ENCODE measurements around the gene UBAP2.
"Not testable (repeated sequence)": the region's sequence is repeated elsewhere in the genome, so short reads cannot be mapped to it uniquely, and the experiment has no call there.

Gene UBAP2

GRCh38 chr9:34049630-34050384 is 1.1 kb upstream of the UBAP2 start:
- no peak for DNase-seq (ENCODE audit: low read depth, low spot score)

GRCh38 chr9:34047864-34048726 is 592 bp downstream of the UBAP2 start:
- DNase-seq (ENCODE audit: low read depth, low spot score) = no peak

- no peak for DNase-seq (ENCODE audit: low read depth, low spot score)
These were observed 1.8 kb downstream of the UBAP2 start for GRCh38 chr9:34046784-34047379.

- DNase-seq (ENCODE audit: low read depth, low spot score) = no peak
These were observed 2.8 kb downstream of the UBAP2 start for GRCh38 chr9:34045903-34046302.

- not testable (repeated sequence) for DNase-seq (ENCODE audit: low read depth, low spot score)
These were observed 6.6 kb downstream of the UBAP2 start for GRCh38 chr9:34042074-34042473.

GRCh38 chr9:34038851-34039250 is 9.8 kb downstream of the UBAP2 start:
- DNase-seq (ENCODE audit: low read depth, low spot score) = not testable (repeated sequence)

GRCh38 chr9:34037626-34038025 is 11.1 kb downstream of the UBAP2 start:
- DNase-seq (ENCODE audit: low read depth, low spot score) = no peak

- DNase-seq (ENCODE audit: low read depth, low spot score) = no peak
These were observed 12.1 kb downstream of the UBAP2 start for GRCh38 chr9:34036625-34037024.

- DNase-seq (ENCODE audit: low read depth, low spot score) = no peak
These were observed 13.0 kb downstream of the UBAP2 start for GRCh38 chr9:34035656-34036055.

GRCh38 chr9:34034698-34035065 is 14.0 kb downstream of the UBAP2 start:
- no peak for DNase-seq (ENCODE audit: low read depth, low spot score)

- no peak for DNase-seq (ENCODE audit: low read depth, low spot score)
These were observed 16.1 kb downstream of the UBAP2 start for GRCh38 chr9:34032631-34033030.

GRCh38 chr9:34027845-34028574 is 20.7 kb downstream of the UBAP2 start:
- no peak for DNase-seq (ENCODE audit: low read depth, low spot score)

GRCh38 chr9:34025811-34026210 is 22.9 kb downstream of the UBAP2 start:
- DNase-seq (ENCODE audit: low read depth, low spot score) = no peak

- DNase-seq (ENCODE audit: low read depth, low spot score) = no peak
These were observed 23.6 kb downstream of the UBAP2 start for GRCh38 chr9:34025062-34025461.

GRCh38 chr9:34024476-34024875 is 24.2 kb downstream of the UBAP2 start:
- not testable (repeated sequence) for DNase-seq (ENCODE audit: low read depth, low spot score)

GRCh38 chr9:34016149-34016548 is 32.5 kb downstream of the UBAP2 start:
- no peak for DNase-seq (ENCODE audit: low read depth, low spot score)

- DNase-seq (ENCODE audit: low read depth, low spot score) = no peak
These were observed 37.7 kb downstream of the UBAP2 start for GRCh38 chr9:34010979-34011378.

GRCh38 chr9:34001951-34002350 is 46.7 kb downstream of the UBAP2 start:
- no peak for DNase-seq (ENCODE audit: low read depth, low spot score)

GRCh38 chr9:34001298-34001697 is 47.4 kb downstream of the UBAP2 start:
- DNase-seq (ENCODE audit: low read depth, low spot score) = no peak

- DNase-seq (ENCODE audit: low read depth, low spot score) = no peak
These were observed 53.2 kb downstream of the UBAP2 start for GRCh38 chr9:33995449-33995848.

GRCh38 chr9:33993104-33993503 is 55.6 kb downstream of the UBAP2 start:
- DNase-seq (ENCODE audit: low read depth, low spot score) = no peak

GRCh38 chr9:33992632-33993031 is 56.1 kb downstream of the UBAP2 start:
- no peak for DNase-seq (ENCODE audit: low read depth, low spot score)
